K562 (cell line): Measurements from ENCODE around the gene CRAMP1. TPM values are rescaled to one million over a fixed set of nuclear protein-coding genes. Genes with fewer than 3 reads are reported as not detected.
A peak's percentile ranks its signal among the peaks of the same experiment; 100 is the strongest.

Experiments used
- ATAC-seq: fragments of 200-7000 bp; cut with Tn5 transposase; 3 replicates; pipeline ENCODE4 v1.9.1; 2020; ENCODE audit warnings: moderate library complexity
- BruUV-seq: library from RNA; stranded (reverse); fragments of 400-500 nt; replicated peaks from 2 replicates; lab custom pipeline; 2021; lab: Mats Ljungman, UMichigan
- CTCF ChIA-PET: fragments of 300-600 bp; formaldehyde crosslinking; extraction: SDS; loops from one replicate; lab custom pipeline; 2021; ENCODE audit warnings: low intra/inter-chr PET ratio; lab: Yijun Ruan, JAX
- POLR2A ChIA-PET: fragments of 300-600, 350-650 bp; sonication (Branson Sonifier 250); formaldehyde crosslinking; extraction: SDS; loops from one replicate; lab custom pipeline; 2021; ENCODE audit warnings: antibody characterized with exemption, inconsistent platforms; lab: Yijun Ruan, JAX
- DNase-seq, 4 experiments: peaks; one replicate each; pipeline versions ENCODE4 v3.0.0 to v3.0.0-alpha.2; 2011 to 2018; ENCODE audit warnings: low spot score in 3 of 4, mixed read lengths in 3 of 4; ENCODE audit errors: extremely low read depth in 1 of 4
- FAIRE-seq: peaks from 2 replicates; lab custom pipeline; 2011; peaks lifted over from hg19 to GRCh38; lab: Jason Lieb, UNC
- H2AFZ ChIP-seq: 2 replicates; pipeline ENCODE4 v1.6.0; 2011; ENCODE audit warnings: low read depth, low read length, control low read depth, inconsistent platforms
- H3K27ac ChIP-seq: fragments of 200-600 bp; 3 replicates; pipeline ENCODE4 v1.8.0; 2011; ENCODE audit warnings: low read depth, mild to moderate bottlenecking, control low read depth, inconsistent platforms, low read length, moderate library complexity, mixed read lengths; ENCODE audit errors: extremely low read depth
- H3K27me3 ChIP-seq, 2 experiments: fragments of 300-600 bp in 1 of 2; 2 replicates in 1 of 2; 3 replicates in 1 of 2; pipeline versions ENCODE4 v1.6.0 to v1.8.0; 2011; ENCODE audit warnings: inconsistent platforms in 2 of 2, low read length in 2 of 2, mild to moderate bottlenecking in 1 of 2, mixed read lengths in 1 of 2, moderate library complexity in 1 of 2; ENCODE audit not compliant: control insufficient read depth in 2 of 2, insufficient read depth in 2 of 2
- H3K36me3 ChIP-seq: fragments of 300-600 bp; 3 replicates; pipeline ENCODE4 v1.8.0; 2011; ENCODE audit warnings: mild to moderate bottlenecking, low read length, inconsistent platforms; ENCODE audit not compliant: control insufficient read depth, insufficient read depth
- H3K4me1 ChIP-seq, 2 experiments: fragments of 200-600 bp in 1 of 2; replicated peaks in 1 of 2; 2 replicates in 1 of 2; 3 replicates in 1 of 2; pipeline versions ENCODE4 v1.5.1 to v1.8.0; 2011; ENCODE audit warnings: inconsistent platforms in 2 of 2, low read length in 2 of 2, mild to moderate bottlenecking in 1 of 2, mixed read lengths in 1 of 2, moderate library complexity in 1 of 2; ENCODE audit not compliant: control insufficient read depth in 2 of 2, insufficient read depth in 2 of 2
- H3K4me2 ChIP-seq: 2 replicates; pipeline ENCODE4 v1.6.1; 2011; ENCODE audit warnings: low read length, control low read depth, inconsistent platforms, mixed read lengths; ENCODE audit not compliant: insufficient read depth
- H3K4me3 ChIP-seq: fragments of 200-600 bp; sonication (generic), shearing (Covaris generic); 2 replicates; pipeline ENCODE4 v1.5.1; 2016; ENCODE audit warnings: control low read depth, inconsistent platforms
- H3K79me2 ChIP-seq: fragments of 200-600 bp; 3 replicates; pipeline ENCODE4 v1.8.0; 2011; ENCODE audit warnings: low read length, inconsistent platforms; ENCODE audit not compliant: control insufficient read depth, insufficient read depth
- H3K9ac ChIP-seq, 2 experiments: 2 replicates each; pipeline versions ENCODE4 v1.6.0 to v1.6.1; 2011; ENCODE audit warnings: low read depth in 2 of 2, low read length in 2 of 2, control low read depth in 1 of 2, inconsistent platforms in 1 of 2, mild to moderate bottlenecking in 1 of 2, mixed read lengths in 1 of 2; ENCODE audit not compliant: insufficient read depth in 1 of 2
- H3K9me1 ChIP-seq: one replicate; pipeline ENCODE4 v1.6.0; 2011; ENCODE audit warnings: inconsistent platforms, mild to moderate bottlenecking, low read length, moderate library complexity; ENCODE audit not compliant: control insufficient read depth, insufficient read depth
- H3K9me3 ChIP-seq: replicated peaks from 2 replicates; pipeline ENCODE4 v1.5.1; 2011; ENCODE audit warnings: low read depth, low read length, inconsistent platforms; ENCODE audit not compliant: control insufficient read depth, insufficient read depth
- H4K20me1 ChIP-seq: replicated peaks from 2 replicates; pipeline ENCODE4 v1.6.1; 2011; ENCODE audit warnings: low read length, inconsistent platforms, mixed read lengths; ENCODE audit not compliant: control insufficient read depth, insufficient read depth
- CHCHD3 ChIP-seq: fragments of 250-450 bp; sonication (Bioruptor Pico); IDR thresholded peaks from 2 replicates; pipeline ENCODE4 v2.1.2; 2022; ENCODE audit warnings: mild to moderate bottlenecking
- CTCFL ChIP-seq: IDR thresholded peaks from 2 replicates; pipeline ENCODE4 v1.6.1; 2011; ENCODE audit warnings: borderline replicate concordance, low read depth, mild to moderate bottlenecking, moderate library complexity, low read length; ENCODE audit not compliant: insufficient read depth, poor library complexity, severe bottlenecking
- HOXB6 ChIP-seq: fragments of 250-450 bp; sonication (Bioruptor Pico); IDR thresholded peaks from 2 replicates; pipeline ENCODE4 v1.5.1; 2022; ENCODE audit warnings: mild to moderate bottlenecking, borderline replicate concordance
- MCM3 ChIP-seq: fragments of 450-650 bp; IDR thresholded peaks from 2 replicates; pipeline ENCODE4 v1.6.1; 2016
- NKRF ChIP-seq: fragments of 450-650 bp; IDR thresholded peaks from 2 replicates; pipeline ENCODE4 v1.6.1; 2016; ENCODE audit warnings: borderline replicate concordance
- RAD21 ChIP-seq, 2 experiments: fragments of 250-450 bp in 1 of 2; fragments of 450-650 bp in 1 of 2; sonication (Bioruptor Pico) in 1 of 2; formaldehyde crosslinking in 1 of 2; IDR thresholded peaks in 1 of 2; conservative IDR thresholded peaks in 1 of 2; 2 replicates each; pipeline versions ENCODE4 v1.4.0 to v1.8.0; 2020 to 2022; ENCODE audit warnings: mild to moderate bottlenecking in 2 of 2, moderate library complexity in 1 of 2
- REST ChIP-seq, 2 experiments: fragments of 450-650 bp; formaldehyde crosslinking in 1 of 2; IDR thresholded peaks; 2 replicates each; pipeline versions ENCODE4 v1.4.0 to v1.6.1; 2014 to 2020; ENCODE audit warnings: mild to moderate bottlenecking in 2 of 2, borderline replicate concordance in 1 of 2, low read depth in 1 of 2
- WGBS: fragments of 100-300 bp; shearing (Covaris generic); methylation state at CpG from one replicate; pipeline ENCODE4 v1.1.6; 2016; ENCODE audit warnings: low coverage, mixed read lengths; ENCODE audit not compliant: insufficient coverage; ENCODE audit errors: missing lambda C conversion rate; 5-methylcytosine and 5-hydroxymethylcytosine counted together
- in situ Hi-C: fragments of 300-500 bp; cut with MboI; formaldehyde crosslinking; loops from 4 replicates; pipeline ENCODE4 v1.15.0; 2018; ENCODE audit warnings: inconsistent platforms, mixed read lengths
- intact Hi-C: fragments of 100-400 bp; cut with micrococcal nuclease; formaldehyde crosslinking; loops from 2 replicates; pipeline ENCODE4 v1.14.2; 2022
- polyA plus RNA-seq, 8 experiments: library from polyadenylated mRNA; depleted of rRNA in 4 of 8; stranded (reverse) in 5 of 8; unstranded in 3 of 8; fragments of >200 nt; fragmentation: Nextera tagmentation in 2 of 8; fragmentation: Illumina TruSeq in 1 of 8; extraction: Ambion mirVana in 2 of 8; extraction: Trizol in 1 of 8; gene quantifications; 2 replicates each; pipeline versions ENCODE4 v1.2.1 to v1.2.3, GENCODE V29; 2011 to 2014; ENCODE audit warnings: inconsistent platforms in 1 of 8, missing spikeins in 1 of 8
- total RNA-seq, 7 experiments: library from RNA; depleted of rRNA in 6 of 7; stranded (reverse); fragments of >200 nt in 6 of 7; fragmentation: Illumina TruSeq in 2 of 7; extraction: Trizol in 2 of 7; gene quantifications; 2 replicates each; pipeline versions ENCODE4 v1.2.1 to v1.2.3, GENCODE V29; 2011 to 2021; ENCODE audit warnings: low replicate concordance in 1 of 7

The CRAMP1 gene
- total and polyA plus RNA-seq, 9 of the 15 experiments (the other 6 are each of a cell fraction or from before 2014, with no cell fraction given), result 0.52 to 20.8 (median 7.5) TPM

- TF ChIP-seq NKRF, result no peak
- TF ChIP-seq MCM3, result no peak
- no peak for TF ChIP-seq CHCHD3 (CRISPR knock-in tag)
Measured at GRCh38 chr16:1563786-1564185, 48.4 kb upstream of the CRAMP1 start (continued).

GRCh38 chr16:1564325-1564724 is 47.8 kb upstream of the CRAMP1 start:
- 32% methylated on average over 7 of the region's 9 CpGs for WGBS
- CTCF ChIA-PET, result no interaction called here
- Histone ChIP-seq H3K4me3 (no peak overlapping the region), H4K20me1 (no peaks in the 10 kb centered on the region), H2AFZ (no peak overlapping the region), H3K27me3 (peaks cover 5 to 18% of the 10 kb centered on the region in 2 experiments; a peak in 4 of 5 replicates), H3K36me3 (no peaks in the 10 kb centered on the region), H3K9ac (no peak overlapping the region), H3K27ac (no peak overlapping the region), H3K9me3 (no peaks in the 10 kb centered on the region), H3K9me1 (no peaks in the 10 kb centered on the region), H3K79me2 (no peaks in the 10 kb centered on the region), H3K4me1 (peaks cover 0 to 13% of the 10 kb centered on the region in 2 experiments; a peak in 1 of 5 replicates), H3K4me2 (no peak overlapping the region)
- POLR2A ChIA-PET, result interaction anchor here (0.7 kb wide), 1 partner anchor 126 kb away, joined by 4 read pairs; no protein-coding TSS in a partner anchor
- in situ Hi-C loops (no loop called here), intact Hi-C loops (no loop called here)
- FAIRE-seq (no peak), DNase-seq (peak; percentile 37 to 58 (median 52)), ATAC-seq (peak; percentile 62; the same call in 2 of the 3 replicates)
- BruUV-seq, result no TSS peak
- peak; percentile 65 for TF ChIP-seq CTCFL
- peak; percentile 26; the same call in 1 of the 2 replicates for TF ChIP-seq REST (IDR thresholded peaks at IDR 0.05; ENCODE audit: borderline replicate concordance)
- TF ChIP-seq REST (CRISPR knock-in tag; IDR thresholded peaks at IDR 0.05; ENCODE audit: low read depth), result no peak
- TF ChIP-seq RAD21 (CRISPR knock-in tag; conservative IDR thresholded peaks at IDR 0.05 in 1 of 2, IDR thresholded peaks at IDR 0.05 in 1 of 2), result peak in 1 of 2 experiments; percentile 59; a peak in 2 of 4 replicates
- no peak for TF ChIP-seq HOXB6 (CRISPR knock-in tag)
